ENCODE results near the gene KMT2B.

- TF ChIP-seq YY1 (IDR thresholded peaks at IDR 0.05; ENCODE audit: low read depth), result peak; percentile 38
- peak; percentile 17; the same call in 1 of the 2 replicates for TF ChIP-seq CREB1 (IDR thresholded peaks at IDR 0.05; ENCODE audit: low read depth)
- TF ChIP-seq TCF12 (IDR thresholded peaks at IDR 0.05; ENCODE audit: low read depth), result peak; percentile 77
- no peak for TF ChIP-seq EP300 (IDR thresholded peaks at IDR 0.05; ENCODE audit: borderline replicate concordance)
These were observed 770 bp upstream of the KMT2B start for GRCh38 chr19:35716801-35717664.
